GM21737 (cell line): Measurements from ENCODE around the gene TTLL9.

Source experiments
- ATAC-seq: cut with Tn5 transposase; IDR thresholded peaks from one replicate; pipeline ENCODE4 v1.9.1; 2021; ENCODE audit warnings: mild to moderate bottlenecking, moderate library complexity; ENCODE audit not compliant: unreplicated experiment

TTLL9 gene

DNA sequence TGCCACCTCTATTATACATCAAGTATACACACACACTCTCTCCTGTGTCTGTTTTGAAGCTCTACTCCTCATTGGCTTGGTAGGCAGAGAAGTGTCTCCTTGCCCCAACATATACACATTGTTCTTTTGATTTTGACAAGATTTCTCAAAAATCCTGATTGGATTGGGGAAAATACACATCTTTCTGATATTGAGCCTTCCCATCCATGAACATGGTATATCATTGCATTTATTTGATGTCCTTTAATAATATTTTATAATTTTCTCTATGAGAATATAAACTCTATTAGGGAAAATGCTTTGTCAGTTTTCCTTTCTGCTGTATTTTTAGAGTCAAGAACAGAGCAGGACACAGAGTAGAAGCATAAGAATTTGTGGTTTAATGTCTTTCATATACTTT, 7.2 kb downstream of the TTLL9 start:
- ATAC-seq: no peak

DNA sequence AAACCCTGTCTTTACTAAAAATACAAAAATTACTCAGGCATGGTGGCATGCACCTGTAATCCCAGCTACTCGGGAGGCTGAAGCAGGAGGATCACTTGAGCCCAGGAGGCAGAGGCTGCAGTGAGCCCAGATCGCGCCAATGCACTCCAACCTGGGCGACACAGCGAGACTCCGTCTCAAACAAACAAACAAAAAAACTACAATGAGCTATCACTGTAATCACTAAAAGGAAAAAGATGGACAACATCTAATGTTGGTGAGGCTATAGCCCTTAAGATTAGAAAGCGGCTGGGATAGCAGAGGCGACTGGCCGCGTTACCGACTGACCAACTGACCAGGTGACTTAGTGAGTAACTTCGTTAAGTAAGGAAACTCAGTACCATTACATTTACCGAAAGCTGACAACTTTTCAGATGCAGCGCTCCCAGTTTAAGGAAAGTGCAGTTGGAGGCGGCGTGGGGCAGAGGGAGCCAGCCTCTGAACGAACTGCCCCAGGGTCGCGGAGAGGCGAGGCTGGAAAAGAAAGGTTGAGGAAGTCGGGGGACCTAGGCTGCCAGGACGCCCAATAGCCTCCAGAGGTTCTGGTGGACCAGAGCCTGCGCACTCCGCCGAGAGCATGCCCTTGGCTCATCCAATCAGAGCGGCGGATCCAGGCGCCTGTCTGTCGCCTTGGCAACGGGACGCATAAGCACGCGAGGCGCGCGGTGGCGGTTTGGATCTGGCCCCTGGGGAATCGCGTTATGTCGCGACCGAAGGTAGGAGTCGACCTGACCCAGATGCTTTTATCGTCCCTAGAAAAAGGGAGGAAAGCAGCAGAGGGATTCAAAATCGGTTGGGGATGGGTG, 8.9 kb downstream of the TTLL9 start:
- peak; percentile 83 for ATAC-seq

DNA sequence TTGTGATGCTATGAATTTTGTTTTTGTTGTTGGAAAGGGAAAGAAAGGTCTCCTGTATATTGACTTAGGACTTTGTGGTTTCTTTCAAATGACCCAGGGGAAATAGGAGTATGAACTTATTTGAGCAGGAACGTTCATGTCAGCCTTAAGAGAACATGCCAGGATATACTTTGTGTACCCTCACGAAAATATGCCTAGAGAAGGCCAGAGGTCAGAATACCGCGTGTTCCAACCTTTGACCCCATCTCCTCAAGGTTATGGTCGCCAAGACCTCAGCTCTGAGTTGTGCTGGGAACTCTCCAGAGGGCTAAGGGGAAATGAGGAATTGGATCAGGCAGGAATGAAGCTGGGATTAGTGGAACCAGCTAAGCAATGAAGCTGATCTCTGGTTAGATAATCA, 11.5 kb downstream of the TTLL9 start:
- no peak for ATAC-seq

DNA sequence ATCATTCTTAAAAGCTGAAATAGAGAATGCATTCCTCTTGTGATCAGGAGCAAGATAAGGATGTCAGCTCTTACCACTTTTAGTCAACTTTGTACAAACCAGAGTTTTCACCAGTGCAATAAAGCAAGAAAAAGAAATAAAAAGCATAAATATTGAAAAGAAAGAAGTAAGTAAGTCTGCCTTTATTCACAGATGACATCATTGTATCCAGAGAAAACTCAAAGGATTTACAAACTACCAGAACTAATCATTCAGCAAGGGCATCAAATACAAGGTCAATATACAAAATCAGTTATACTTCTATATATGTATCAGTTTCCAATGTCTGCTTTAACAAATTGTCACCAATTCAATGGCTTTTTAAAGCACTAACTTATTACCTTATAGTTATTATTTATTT, 13.4 kb downstream of the TTLL9 start:
- no peak for ATAC-seq

DNA sequence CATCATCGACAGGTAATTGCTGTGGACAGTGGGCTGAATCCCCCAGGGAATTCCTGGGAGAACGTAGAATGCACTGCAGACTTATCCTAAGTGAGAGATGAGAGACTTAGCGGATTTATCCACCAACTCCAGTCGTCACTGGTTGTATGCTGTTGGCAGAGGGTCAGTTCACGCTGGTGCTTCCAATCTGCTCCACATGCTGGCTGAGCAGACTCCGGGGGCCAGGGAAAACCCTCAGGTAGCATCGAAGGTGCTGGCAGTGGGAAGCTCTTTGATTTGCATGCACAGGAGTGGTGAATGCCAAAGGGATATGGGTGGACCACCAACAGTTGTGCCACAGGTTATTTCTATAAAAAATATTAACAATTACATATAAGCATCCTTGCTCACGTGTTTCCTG, 20.2 kb downstream of the TTLL9 start:
- ATAC-seq: no peak

DNA sequence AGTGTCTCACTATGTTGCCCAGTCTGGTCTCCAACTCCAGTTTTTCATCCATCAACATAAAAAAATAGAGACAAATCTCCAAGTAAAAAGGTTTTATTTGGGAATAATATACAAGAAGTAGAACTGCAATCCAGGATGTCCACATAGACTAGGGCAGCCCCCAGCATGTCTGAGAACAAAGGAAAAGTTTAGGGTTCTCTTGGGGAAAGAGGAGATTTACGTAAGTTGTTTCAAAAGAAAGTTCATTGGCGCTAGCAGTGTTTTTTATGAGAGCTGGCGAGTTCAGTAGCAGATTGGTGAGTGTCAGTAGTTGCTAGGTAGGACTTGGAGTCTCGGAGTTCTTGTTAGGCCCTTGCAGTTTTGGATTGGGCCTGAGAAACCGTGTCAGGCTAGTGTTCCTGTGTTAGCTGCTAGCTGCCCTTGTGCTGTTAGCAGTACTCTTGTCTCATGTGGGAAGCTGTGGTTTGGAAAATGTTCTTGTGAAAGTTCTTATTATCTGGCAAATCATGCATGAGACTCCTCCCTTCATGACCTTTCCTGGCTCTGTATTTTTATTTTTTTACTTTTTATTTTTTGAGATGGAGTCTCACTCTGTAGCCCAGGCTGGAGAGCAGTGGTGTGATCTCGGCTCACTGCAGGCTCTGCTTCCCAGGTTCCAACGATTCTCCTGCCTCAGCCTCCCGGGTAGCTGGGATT, 24.7 kb downstream of the TTLL9 start:
- peak; percentile 97 for ATAC-seq

DNA sequence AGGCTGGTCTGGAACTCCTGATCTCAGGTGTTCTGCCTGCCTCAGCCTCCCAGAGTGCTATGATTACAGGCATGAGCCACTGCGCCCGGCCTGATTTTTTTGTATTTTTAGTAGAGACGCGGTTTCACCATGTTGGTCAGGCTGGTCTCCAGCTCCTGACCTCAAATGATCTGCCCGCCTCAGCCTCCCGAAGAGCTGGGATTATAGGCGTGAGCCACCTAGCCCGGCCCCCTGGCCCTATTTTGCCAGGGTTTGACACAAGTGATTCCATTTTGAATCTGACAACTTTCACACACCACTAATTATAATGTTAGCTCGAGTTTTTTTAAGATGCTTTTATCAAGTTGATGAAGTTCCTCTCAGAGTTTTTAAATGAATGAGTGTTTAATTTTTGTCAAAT, 25.6 kb downstream of the TTLL9 start:
- no peak for ATAC-seq

DNA sequence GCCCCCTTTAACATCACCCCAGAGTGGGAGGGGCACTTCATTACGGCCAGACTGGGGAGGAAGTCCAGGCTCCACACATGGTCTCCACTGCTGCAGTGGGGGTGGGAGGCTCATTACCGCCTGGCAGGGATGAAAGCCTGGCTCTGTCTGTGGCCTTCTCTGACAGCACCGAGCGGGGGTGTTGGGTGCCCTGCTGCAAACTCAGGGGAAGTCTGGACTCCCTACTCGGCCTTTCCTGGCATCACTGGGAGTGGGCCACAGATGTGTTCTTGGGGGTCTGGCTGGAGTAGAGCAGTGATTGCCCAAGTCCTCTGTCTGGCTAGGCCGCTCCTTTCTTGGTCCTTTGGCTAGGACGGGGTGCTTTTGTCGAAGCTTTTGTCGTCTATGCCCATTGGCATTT, 27.1 kb downstream of the TTLL9 start:
- ATAC-seq: no peak

DNA sequence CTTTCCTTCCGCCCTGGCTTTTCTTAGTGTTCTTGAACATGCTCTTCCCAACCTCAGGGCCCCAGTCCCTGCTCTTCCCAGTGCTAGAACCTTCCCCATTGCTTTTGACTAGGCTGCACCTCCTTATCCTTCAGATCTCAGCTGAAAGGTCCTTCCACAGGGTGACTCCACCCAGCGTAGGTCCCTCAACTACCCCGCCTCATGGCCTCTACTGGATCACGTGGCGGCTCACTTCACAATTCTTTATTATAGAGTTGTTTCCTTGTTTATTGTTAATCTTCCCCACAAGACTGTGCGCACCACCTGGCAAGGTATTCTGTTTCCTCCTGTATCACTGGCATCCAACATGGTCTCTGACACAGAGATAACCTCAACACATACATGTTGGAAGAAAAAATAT, 31.2 kb downstream of the TTLL9 start:
- ATAC-seq: no peak

DNA sequence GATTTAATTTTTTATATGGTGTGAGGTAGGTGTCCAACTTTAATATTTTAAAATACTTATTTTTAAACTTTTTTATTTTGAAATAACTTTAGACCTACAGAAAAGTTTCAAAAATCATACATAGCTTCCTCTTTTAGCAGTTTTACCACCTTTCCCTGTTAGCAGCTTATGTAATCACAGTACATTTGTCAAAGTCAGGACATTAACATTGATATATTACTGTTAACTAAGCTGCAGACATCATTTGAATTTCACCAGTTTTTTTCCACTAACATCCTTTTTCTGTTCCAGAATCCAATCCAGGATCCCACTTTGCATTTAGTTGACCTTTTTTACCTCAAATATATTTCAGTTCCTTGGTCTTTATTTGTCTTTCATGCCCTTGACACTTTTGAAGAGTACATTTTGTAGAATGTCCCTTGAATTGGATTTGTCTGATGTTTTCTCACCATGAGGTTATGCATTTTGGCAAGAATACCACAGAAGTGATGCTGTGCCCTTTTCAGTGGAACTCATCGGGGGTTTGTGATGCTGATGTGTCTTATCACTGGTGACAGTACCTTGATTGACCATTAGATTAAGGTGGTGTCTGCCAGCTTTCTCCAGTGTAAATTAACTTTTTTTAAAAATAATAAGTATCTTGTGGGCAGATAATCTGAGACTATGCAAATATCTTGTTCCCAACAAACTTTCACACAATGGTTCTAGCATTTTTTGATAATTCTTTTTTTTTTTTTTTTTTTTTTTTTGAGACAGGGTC, 33.4 kb downstream of the TTLL9 start:
- no peak for ATAC-seq

DNA sequence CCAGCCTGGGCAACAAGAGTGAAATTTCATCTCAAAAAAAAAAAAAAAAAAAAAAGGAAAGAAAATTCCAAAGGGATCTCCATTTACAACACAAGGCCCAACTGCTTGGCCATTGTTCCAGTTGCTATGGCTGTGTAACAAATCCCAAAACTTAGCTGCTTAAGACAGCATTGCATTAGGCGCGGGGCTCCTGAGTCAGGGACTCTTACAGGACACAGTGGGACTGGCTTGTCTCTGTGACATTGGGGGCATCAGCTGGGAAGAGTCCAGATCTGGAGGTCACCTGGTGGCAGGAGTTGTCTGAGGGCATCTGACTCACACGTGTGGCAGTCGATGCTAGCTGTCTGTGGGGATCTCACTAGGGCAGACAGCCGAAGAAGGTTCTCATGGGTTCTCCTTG, 35.6 kb downstream of the TTLL9 start:
- no peak for ATAC-seq

DNA sequence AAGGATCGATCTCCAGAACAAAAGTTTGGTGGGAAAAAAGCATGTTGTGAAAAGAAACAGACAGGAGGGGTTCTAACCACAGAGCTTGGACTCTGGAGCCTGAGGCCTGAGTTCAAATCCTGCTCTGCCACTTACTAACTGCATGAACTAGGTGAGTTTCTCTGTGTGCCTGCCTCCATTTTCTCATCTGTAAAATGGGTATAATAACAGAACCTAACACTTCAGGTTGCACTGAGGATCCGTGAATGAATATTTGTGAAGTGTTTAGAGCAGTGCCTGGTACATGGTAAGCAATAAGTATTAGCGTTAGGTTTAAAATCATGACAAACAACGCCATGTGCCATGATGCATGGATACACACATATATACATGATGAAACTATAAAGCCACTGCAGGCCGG, 36.6 kb downstream of the TTLL9 start:
- ATAC-seq: no peak

DNA sequence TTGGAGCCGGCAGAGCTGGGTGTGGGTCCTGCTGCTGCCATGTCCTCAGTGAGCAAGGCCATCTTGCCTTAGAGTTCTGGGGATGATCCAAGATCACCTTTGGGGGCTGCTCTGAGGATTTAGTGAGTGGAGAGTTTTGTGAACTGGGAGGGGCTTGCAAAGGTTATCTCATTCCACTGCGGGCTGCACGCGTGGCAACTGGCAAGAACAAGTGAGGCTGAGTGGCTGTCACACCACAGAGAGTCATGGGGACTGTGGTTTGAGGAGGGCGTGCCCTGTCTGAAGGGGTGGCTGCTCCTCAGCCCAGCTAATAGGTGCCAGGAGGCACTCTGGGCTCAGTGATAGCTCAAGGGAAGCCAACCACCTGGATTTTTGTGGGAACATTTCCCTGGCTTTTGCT, 37.6 kb downstream of the TTLL9 start:
- no peak for ATAC-seq

DNA sequence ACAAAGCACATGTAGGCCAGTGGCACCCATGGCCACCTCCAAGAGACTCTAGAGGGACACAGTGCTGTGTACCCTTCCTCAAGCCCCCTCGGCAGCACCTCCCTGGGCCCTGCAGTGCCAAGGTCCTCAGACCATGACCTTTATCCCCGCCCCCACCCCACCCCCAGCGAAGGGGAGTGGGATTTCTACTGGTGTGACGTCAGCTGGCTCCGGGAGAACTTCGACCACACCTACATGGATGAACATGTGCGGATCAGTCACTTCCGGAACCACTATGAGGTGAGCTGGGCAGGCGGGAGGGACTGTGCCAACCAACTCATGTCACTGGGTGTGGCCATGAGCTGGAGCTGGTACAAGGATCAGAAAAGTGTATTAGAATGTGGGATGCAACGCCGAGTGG, 38.0 kb downstream of the TTLL9 start:
- ATAC-seq: no peak

DNA sequence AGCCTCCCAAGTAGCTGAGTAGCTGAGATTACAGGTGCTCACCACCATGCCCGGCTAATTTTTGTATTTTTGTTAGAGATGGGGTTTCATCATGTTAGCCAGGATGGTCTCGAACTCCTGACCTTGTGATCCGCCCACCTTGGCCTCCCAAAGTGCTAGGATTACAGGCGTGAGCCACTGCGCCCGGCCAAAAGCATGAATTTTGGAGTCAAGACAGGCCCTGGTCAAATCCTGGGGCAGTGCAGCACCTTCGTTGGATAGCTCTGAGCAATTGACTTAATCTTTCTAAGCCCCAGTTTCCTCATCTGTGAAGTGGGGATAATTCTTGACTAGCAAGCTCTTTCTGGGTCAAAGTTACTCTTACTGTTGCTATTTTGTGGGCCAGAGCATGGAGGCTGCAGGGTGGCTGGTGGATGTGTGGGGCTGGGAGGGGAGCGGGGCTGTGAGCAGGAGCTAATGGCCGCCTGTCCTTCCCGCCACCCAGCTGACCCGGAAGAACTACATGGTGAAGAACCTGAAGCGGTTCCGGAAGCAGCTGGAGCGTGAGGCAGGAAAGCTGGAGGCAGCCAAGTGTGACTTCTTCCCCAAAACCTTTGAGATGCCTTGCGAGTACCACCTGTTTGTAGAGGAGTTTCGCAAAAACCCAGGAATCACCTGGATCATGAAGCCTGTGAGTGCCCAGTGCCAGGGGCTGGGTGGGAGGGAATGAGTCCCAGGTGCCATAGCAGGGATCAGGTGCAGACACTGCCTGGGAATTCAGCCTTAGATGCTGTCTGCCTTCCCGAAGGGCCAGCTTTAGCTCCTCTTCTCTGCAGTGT, 39.0 kb downstream of the TTLL9 start:
- no peak for ATAC-seq

DNA sequence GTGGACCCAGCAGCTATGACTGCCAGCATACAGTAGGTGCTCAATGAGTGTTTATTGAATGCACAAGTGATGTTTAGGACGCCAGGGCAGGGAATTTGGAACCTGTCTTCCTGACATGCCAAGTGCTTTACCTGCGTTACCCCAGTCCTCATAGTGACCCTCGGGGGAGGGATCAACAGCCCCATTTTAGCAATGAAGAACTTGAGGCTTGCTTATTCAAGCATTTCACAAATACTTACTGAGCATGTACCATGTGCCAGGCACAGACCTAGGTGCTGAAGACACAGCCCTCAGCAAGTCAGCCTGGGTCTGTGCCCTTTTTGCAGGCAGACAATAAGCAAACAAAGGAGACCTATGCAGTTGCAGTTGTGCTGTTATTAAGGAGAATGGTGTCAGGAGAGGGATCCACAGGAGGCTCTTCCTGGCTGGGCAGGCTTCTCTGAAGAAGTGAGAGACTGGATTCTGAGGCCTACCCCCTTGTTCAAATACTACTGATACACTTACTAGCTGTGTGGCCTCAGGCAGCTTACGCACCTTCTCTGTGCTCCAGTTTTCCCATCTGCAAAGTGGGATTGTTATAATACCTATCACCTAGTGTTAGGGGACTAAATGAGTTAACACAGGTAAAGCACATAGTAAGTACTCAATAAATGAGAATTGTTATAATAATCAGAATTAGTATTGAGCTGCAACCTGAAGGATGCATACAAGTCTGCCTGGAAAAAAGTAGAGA, 39.8 kb downstream of the TTLL9 start:
- no peak for ATAC-seq

DNA sequence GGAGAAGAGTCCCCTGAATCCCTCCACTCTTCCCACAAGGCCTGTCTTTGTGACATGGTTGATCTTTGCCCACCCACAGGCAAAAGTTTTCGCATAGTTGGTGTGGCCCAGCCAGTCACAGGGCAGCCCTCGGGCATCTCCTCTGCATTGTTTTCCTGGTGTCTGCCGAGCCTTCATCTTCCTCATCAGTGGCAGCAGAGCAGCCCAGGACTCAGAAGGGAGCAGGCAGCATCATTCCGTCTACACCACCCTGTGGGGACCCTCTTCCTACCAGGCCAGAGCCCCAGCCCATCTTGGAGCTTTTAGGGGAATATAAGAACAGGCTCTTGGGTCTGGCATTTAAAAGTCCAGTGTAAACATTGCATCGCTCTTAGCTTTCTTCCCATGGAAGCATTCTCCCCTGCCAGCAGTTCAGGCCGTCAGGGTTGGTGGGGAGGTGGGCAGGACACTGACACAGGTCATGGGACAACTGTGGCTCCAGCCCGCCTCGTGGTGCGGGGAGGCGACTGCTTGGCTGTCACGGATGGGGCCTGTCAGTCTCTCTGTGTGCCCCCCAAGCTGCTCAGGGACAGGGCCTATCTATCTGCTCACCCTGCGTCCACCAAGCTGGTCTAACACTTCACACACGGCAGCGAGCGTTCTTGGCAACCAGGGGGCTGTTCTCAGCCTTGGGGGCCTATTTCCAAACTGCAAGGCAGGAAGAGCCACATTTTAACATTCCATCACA, 43.2 kb downstream of the TTLL9 start:
- no peak for ATAC-seq

DNA sequence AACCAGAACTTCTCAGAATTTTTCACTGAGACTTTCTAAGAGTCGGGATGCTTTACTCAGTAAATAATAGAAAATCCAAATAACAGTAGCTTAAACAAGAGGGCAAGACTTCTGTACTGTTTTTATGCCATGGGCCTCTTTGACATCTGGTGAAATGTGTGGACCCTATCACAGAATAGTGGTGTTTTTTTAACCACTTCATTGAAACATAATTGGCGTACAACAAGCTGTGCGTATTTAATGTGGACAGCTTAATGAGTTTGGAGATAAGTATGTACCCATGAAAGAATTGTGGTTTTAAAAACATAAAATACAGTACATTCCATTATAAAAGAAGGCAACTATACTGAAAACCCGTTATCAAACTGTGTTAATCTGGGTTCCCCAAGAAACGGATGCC, 43.7 kb downstream of the TTLL9 start:
- ATAC-seq: no peak

DNA sequence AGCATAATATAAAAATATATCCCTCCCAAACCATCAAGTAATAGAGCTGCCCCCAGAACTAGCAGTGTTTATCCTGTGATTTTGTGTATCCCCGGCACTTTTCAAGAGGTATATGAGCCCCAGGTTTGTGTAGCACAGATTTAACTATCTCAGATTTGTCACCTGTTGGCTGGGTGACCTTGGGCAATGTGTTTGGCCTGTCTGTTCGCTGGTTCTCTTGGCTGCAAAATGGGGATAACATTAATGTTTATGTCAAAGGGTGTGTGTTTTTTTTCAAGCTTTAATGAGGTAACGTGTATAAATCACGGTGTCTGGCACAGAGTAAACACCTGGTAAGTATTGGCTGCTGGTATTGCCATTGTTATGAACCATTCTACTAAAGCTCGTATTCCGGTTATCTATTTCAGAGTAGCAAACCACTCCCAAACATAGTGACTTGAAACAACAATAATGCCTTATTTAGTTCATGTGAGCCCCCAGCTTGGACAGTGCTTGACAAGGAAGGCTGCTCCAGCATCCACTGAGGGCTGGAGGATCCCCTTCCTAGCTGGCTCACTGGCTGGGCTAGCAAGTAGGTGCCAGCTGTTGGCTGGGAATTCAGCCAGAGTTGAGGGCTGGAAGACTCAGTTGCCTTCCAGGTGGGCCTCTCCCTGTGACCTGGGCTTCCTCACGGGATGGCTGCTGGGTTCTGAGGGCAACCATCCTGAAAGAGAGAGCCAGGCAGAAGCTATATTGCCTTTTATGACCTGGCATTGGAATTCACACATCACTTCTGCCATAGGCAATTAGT, 45.3 kb downstream of the TTLL9 start:
- no peak for ATAC-seq
